CD4-positive, alpha-beta T cell treated with Interleukin-12 subunit alpha and Interleukin-12 subunit beta, for 1 hour (primary cell): Measurements from ENCODE around the gene SLC25A34.
A peak's percentile ranks its signal among the peaks of the same experiment; 100 is the strongest.
"Not testable (repeated sequence)": the region's sequence is repeated elsewhere in the genome, so short reads cannot be mapped to it uniquely, and the experiment has no call there.

Source experiments
- DNase-seq: peaks from one replicate; pipeline ENCODE4 v3.0.0-alpha.2; 2020

The SLC25A34 gene

DNA sequence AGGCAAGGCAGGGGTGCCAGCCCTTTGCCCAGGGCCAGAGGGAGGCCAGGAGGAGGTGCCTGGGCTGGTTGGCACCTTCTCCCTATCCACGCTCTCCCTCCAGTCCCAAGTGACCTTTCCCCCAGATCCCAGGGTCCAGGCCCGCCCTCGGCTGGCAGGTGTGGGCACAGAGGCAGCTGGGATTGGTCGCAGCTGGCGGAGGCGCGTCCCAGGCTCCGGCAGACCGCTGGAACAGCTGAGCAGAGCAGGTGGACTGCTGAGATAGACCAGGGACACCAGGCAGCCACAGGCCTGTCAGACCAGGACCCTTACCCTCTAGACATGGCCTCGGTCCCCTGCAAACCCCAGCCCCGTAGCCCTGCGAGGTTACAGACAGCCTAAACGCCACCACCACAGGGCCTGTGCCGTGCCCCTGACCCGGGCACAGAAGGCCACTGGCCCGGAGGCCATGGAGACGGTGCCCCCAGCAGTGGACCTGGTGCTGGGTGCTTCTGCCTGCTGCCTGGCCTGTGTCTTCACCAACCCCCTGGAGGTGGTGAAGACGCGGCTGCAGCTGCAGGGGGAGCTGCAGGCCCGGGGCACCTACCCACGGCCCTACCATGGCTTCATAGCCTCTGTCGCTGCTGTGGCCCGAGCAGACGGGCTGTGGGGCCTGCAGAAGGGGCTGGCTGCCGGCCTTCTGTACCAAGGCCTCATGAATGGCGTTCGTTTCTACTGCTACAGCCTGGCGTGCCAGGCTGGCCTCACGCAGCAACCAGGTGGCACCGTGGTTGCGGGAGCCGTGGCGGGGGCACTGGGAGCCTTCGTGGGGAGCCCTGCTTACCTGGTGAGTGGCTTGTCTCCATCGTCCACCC lies at the start of gene SLC25A34:
Gene SLC25A34 (plus strand): TSS at position 221 of the 854 bp plus-strand sequence. CDS start 228 bp downstream, at position 449.
- DNase-seq, result no peak

DNA sequence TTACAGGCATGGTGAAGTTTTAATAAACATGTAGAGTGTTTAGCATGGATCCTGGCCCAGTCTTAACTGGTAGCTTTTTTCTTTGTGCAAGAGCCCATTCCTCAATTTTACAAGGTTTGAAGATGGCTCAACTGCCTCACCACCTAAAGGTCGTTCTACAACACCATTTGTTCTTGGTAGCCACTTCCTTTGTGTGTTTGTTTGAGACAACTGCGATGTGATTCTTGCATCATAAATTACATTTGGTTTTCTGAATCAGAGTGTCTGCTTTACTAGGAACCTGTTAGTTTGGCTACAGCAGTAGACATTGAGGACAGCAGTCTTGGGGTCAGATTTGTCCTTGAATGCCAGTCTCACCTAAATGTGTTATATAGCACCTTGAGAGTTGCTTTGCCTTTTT lies 48.6 kb upstream of the SLC25A34 start:
- DNase-seq, result no peak

DNA sequence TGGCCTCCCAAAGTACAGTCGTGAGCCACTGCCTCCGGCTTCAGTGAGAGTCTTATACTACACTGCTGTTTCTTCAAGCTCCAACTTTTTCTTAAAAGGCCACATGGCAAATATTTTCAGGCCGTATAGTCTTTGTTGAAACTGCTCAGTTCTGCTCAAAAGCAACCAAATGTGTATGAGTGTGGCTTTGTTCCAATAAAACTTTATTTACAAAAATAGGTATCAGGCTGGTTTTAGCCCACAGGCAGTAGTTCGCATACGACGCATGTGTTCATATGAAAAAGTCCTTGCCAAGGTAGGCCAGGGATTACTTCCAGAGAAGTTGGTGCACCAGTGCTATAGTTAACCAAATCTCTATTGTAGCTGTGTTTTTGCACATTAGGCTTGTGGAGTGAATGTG lies 45.7 kb upstream of the SLC25A34 start:
- no peak for DNase-seq

DNA sequence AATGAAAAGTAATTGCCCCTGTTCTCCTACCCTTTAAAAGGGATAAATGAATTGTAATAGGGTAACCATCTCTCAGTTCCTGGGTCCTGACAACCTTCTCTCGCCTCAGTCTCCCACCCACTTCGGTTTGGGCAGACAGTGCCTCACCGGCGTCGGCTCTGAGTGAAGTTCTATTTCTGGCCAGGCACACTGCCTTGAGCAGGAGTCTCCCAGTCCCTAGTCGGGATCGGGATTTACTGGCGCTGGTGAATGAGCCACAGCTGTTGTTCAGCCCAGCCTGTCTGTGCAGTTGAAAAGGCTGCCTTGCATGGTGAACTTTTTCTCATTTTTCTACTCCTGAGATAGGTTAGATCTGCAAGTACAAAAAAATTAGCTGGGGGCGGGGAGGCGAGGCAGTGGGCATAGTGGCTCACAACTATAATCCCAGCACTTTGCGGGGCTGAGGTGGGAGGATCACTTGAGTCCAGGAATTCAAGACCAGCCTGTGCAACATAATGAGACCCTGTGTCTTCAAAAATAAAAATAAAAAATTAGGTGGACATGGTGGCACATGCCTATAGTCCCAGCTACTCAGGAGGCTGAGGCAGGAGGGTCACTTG lies 44.5 kb upstream of the SLC25A34 start:
- DNase-seq, result no peak

DNA sequence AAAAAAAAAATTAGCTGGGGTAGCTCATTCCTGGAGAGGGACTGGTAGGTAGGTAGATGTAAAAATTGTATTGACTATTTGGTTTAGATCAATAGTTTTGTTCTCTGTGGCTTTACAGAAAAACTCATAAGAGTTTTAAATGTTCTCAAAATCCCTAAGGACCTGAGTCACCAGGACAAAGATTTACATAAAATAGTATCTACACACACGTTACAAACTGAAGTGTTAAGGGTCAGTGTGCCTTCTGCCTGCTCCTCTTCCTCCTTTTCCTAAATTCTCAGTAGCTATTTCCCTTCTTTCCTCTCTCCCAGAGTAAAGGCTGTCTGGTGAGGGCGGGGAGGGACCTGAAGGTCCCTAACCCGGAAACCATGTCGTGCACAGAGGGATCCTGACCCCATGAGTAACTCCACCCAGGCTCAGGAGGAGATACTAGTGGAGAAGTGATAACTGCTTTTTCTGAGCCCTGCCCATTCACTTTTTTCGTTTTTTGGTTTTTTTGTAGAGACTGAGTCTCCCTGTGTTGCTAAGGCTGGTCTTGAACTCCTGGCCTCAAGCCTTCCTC lies 43.9 kb upstream of the SLC25A34 start:
- DNase-seq, result no peak

DNA sequence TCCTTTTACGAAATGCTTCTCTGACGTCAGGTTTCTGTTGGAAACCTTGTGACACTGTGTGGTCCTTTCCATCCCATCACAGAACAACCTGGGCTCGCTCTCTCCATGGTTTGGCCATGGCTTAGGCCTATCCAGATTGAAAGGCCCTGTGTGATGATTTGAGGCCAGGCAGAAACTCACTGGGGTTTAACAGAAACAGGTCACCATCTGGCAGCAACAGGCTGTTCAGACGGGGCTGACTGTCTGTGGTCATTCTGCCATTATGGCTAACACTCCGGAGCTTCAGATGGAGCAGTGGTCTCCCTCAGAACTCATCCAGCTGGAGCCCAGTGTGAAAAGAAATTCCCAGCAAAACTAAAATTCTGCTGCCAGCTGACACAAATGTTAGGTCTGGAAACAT lies 42.7 kb upstream of the SLC25A34 start:
- DNase-seq, result no peak

DNA sequence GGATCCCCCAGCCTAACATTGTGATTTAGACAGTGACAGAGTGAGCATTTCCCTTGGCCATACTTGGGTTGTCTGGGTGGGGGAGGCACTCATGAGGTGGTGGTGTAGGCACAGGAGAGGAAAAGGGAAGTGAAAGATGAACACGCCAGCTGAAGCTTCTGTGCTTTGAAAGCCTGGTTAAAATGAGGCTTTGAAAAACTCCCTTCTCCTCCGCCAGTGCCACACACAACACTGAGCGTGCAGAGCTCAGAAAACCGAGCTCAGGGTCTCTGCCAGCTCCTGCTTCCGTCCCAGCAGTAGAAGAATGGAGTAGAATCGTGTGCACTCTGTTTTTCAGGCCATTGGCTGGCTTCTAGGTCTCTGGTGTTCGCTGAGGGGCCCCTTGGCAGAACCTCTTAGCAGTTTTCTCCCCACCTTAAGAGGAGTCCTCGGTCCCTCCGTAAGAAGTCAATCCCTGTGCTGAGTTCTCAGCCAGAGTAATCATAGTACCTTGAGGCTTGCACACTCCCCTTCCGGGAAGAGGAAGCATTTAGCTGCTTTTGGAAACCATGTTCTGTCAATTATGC lies 39.0 kb upstream of the SLC25A34 start:
- DNase-seq, result peak; percentile 40

DNA sequence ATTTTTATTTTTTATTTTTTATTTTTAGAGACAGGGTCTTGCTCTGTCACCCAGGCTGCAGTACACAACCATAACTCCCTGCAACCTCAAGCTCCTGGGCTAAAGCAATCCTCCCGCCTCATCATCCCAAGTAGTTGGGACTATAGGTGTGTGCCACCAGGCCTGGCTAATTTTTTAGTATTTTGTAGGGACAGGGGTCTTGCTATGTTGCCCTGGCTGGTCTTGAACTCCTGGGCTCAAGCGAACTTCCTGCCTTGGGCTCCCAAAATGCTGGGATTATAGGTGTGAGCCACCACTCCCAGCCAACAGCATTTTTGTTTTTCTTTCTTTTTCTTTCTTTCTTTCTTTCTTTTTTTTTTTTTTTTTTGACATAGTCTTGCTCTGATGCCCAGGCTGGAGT lies 37.9 kb upstream of the SLC25A34 start:
- DNase-seq, result no peak

DNA sequence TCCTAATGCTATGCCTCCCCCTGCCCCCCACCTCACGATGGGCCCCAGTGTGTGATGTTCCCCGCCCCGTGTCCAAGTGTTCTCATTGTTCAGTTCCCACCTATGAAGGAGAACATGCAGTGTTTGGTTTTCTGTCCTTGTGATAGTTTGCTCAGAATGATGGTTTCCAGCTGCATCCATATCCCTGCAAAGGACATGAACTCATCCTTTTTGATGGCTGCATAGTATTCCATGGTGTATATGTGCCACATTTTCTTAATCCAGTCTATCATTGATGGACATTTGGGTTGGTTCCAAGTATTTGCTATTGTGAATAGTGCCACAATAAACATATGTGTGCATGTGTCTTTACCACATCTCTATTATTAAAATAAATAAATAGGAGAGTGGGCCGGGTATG lies 36.7 kb upstream of the SLC25A34 start:
- DNase-seq, result not testable (repeated sequence)

DNA sequence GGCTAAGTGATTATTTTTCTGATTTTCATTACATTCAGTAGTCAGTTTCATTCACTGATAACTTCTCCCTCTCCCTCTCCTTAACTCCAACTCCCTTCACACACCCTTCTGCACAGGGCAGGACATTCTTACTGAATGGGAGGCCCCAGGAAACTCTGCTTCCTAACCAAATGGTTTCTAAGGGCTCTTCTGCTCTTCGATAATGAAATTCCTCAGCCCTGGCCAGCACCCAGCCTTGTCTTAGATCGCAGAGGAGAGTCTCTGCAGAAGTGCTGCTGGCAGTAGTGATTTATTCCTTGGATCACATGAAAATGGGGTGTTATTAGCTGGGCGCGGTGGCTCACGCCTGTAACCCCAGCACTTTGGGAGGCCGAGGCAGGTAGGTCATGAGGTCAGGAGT lies 35.5 kb upstream of the SLC25A34 start:
- no peak for DNase-seq

DNA sequence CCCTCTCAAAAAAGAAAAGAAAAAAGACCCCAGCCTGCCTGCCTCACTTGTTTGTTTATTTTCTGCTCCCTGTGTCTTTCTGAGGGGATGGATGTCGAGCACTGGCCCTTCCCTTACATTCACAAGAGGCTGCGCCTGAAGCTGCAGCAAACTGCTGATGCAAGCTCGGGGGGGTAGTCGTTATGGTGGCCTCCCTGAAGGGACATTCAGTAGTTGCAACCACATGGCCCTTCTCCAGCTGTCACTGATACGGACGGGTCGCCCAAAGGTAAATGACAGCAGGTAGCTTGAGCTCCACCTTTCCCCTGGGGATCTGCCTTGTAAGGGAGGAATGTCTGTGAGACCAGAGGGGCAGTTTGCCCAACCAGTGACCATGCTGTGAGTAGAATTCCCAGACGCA lies 34.3 kb upstream of the SLC25A34 start:
- DNase-seq, result no peak

DNA sequence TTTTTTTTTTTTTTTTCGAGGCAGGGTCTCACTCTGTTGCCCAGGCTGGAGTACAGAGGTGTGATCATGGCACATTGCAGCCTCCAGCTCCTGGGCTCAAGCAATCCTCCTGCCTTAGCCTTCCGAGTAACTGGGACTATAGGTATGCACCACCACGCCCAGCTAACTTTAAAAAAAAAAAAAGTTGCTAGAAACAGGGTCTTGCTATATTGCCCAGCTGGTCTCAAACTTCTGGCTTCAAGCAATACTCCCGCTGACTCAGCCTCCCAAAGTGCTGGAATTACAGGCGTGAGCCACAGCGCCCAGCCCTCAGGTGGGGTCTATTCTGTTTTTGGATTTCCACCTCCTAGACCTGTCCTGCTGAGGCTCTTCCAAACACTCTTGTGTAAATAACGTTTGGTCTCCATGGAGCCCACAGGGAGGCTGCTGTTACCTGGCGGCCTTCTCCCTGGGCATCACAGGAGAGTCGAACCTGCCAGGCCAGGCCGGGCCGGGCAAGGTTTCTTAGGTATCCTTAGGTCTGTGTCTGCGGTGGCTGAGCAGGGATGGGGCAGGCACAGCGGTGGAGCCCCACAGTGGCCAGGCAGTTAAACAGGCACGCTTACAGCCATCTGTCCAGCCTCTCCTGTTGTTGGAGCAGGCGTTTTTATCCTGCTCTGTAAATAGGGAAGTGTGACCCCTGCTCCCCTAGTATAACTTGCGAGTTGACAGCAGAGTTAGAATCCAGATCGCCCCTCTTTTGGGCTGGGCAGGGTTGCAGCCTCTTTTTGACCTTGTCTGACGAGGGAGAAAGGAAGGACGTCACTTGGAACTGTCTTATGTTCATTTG lies 33.1 kb upstream of the SLC25A34 start:
- no peak for DNase-seq

DNA sequence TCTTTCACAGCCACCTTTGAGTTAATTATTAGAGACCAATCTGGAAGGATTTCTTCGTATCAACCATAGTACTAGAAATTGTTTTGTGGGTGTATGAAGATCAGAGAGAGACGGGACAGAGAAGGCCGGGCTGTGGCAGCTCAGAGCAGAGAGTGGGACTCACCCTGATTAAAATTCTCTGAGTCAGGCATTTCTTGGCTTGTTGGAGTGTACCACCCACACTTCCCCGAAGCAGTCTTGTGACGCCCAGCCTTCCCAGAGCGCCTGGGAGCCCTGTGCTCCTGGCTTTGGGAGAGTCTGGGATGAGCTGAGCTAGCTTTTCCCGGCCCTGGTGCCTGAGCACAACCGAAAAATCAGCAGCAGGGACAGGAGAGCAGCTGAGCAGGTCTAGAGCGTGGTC lies 32.5 kb upstream of the SLC25A34 start:
- no peak for DNase-seq

DNA sequence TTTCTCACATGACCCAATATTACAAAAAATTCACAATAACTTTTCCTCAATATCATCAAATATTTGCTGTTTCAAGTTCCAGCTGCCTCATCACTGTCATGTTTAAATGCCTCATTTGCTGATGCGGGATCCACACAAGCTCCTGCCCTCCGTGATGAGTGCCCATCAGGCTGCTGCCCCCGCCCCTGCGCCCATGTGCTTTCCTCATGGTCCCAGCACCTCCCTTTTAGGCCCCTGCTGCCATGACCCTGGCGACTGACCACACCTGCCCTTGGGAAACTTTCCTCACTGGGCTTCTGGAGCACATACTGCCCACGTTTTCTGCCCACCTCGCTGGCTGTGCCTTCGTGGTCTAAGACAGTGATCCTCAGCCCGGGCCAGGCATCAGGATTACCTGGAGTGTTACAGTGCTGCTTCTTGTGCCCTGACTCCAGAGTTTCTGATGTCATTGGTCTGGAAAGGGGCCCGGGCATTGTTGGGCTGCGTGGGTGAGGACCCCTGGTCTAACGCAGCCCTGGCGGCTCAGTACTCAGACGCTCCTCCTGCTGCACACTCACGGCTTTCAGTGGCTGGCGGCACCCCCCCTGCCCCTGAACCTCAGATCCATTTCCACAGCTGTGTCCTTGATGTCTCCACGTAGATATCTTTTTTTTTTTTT lies 31.4 kb upstream of the SLC25A34 start:
- no peak for DNase-seq

DNA sequence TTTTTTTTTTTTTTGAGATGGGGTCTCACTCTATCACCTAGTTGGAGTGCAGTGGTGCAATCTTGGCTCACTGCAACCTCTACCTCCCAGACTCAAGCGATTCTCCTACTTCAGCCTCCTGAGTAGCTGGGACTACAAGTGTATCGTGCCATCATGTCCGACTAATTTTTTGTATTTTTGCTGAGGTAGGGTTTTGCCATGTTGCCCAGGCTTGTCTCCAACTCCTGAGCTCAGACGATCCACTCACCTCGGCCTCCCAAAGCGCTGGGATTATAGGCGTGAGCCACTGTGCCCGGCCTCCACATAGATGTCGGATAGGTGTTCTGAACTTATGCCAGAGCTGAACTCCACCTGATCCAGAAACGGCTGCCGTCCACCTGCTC lies 30.9 kb upstream of the SLC25A34 start:
- DNase-seq, result no peak

DNA sequence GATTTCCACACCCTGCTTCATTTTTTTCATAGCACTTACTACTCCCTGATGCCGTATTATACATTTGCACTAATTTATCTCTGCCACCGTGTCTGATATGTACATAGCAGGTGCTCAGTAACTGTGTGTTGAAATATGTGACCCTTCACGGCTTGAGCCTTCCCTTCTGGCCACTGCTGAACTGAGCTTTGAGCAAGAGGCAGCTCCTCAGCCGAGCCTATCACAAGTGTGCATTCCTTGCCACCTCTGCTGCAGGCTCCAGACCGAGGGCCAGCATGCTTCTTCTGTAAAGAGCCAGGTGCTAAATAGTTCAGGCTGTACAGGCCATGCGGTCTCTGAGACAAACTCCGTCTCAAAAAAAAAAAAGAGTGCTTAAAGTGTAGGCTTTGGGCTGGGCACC lies 29.3 kb upstream of the SLC25A34 start:
- no peak for DNase-seq

DNA sequence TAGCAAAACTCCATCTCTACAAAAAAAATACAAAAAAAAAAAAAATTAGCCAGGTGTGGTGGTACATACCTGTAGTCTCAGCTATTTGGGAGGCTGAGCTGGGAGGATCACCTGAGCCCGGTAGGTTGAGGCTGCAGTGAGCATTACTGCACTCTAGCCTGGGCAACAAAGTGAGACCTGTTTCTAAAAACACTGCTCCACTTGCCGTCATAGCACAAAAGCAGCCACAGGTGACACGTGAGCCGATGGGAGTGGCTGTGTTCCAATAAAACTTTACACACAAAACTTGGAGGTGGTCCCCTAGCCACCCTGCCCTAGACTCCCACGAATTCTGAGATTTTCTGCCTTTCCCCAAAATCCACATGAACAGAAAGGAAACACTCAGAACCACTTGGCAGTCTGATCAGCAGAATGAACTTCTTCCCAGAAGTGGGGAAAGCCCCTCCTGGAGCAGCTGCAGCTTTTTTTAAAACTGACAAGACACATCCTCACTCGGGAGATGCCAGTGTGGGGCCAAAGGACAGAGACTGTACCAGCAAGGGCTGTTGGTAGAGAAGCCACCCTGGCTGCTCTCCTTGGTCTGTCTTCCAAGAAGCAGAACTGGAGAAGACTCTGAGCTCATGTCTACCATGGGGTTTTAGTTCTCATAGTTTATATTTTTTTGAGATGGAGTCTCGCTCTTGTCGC lies 28.7 kb upstream of the SLC25A34 start:
- no peak for DNase-seq

DNA sequence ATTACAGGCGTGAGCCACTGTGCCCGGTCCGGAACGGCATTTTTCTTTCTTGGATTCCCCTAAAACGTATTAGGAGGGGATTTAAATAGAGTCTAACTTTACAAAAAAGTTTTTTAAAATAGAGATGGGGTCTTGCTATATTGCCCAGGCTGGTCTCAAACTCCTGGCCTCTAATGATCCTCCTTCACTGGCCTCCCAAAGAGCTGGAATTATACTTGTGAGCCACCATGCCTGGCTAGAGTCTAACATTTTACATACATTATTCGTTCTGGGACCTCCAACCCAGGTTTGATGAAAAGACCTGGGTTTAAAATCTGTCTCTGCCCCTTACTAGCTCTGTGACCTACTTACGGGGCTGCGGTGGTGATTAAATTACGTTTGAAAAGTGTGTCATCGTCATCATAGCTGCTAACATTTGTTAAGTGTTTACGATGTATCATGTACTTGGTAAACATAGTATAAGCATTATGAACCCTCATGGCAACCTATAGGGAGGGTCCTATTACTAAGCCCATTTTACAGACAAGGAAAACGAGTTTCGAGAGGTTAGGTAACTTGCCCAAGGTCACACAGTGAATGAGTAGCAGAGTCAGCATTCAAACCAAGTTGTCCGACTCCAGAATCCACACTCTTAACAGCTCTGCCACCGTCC lies 27.4 kb upstream of the SLC25A34 start:
- no peak for DNase-seq

DNA sequence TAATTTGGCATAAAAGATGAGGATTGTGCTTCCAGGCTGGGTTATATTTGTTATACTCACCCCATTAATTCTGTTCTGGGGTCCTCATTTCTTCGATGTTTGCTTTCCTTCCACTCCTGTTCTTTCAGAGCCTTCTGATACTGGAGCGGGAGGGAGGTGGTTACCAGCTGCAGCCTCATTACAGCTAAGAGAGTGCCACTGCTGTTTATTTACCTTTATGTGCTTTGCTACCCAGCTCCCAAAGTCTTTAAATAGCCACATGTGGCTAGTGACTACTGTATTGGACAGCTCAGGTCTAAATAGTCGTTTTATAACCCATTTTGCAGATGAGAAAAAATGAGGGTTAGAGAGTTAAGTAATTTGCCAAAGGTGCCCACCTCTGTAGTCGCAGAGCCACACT lies 26.8 kb upstream of the SLC25A34 start:
- DNase-seq, result no peak

DNA sequence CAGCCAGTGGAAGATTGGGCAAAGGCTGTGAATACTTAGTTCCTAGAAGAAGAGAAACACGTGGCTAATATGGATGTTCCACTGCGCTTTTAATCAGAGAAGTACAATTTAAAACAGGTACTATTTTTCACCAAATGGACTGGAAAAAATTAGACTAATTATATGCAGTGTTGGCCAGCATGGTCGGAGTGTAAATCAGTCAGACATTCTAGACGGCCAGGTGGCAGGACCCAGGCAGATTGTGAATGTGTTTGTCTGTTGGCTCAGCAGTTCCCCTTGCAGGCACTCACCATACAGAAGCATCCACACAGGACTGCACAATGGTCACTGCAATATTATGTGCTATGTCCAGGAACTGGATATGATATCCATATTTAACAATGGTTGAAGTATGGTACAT lies 23.9 kb upstream of the SLC25A34 start:
- no peak for DNase-seq

DNA sequence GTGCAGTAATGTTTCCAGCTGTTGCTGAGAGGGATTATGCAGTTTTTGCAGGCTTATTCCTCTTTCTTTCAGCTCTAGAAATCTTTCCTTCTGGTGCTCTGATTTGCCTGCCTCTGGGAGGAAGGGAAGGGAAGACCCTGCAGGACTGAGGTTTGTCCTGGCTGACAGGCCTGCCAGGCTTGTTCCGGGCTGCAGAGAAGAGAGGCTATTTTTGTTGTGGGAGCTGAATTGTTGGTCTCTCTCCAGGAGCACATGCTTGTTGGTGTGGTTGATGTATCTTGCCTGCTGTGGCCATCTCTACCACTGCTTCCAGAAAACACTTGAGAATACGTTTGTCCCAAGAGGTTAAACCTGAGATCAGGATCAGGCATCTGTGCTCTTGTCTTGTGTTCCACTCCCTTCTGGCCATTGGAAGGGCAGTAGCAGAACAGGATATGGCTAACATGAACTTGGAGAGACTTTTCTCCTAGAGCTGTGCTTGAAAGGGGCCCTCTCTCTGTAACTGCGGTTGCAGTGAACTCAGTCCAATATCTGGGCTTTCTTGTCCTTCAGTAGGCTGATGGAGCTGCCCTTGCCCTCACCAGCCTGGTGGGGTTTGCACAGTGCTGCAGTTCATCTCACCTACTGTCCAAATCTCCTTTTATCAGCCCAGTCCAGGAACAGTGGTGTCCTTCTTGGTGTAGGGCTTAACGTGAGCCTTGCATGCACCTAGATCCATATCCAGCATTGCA lies 21.5 kb upstream of the SLC25A34 start:
- DNase-seq, result no peak
